Measurements from ENCODE around the gene XIRP1.

GRCh38 chr3:39149059-39149455 is 43.3 kb downstream of the XIRP1 start:
- TF ChIP-seq CTCF (IDR thresholded peaks at IDR 0.05; ENCODE audit: low read depth, low read length), result no peak
- no peak for TF ChIP-seq EZH2phosphoT487 (IDR thresholded peaks at IDR 0.05; ENCODE audit: low read depth)

Measured in OCI-LY3 (cell line).